ENCODE results near the gene RAE1. TPM values are rescaled to one million over a fixed set of nuclear protein-coding genes. Genes with fewer than 3 reads are reported as not detected.

Gene RAE1
- total RNA-seq, 2 donors from 2014 or later: 43.6 to 86.0 TPM

- DNase-seq (ENCODE audit: low spot score): no peak
- H3K4me3 Mint-ChIP-seq: no peak overlapping the region
- H3K36me3 Mint-ChIP-seq: no peaks in the 10 kb centered on the region
- H3K27me3 Mint-ChIP-seq: no peaks in the 10 kb centered on the region
- no peak overlapping the region for H3K27ac Mint-ChIP-seq
- peaks cover 25 to 30% of the 10 kb centered on the region in 2 donors for H3K4me1 Mint-ChIP-seq (ENCODE audit: low read depth in 2 of 2)
- no peaks in the 10 kb centered on the region for H3K9me3 Mint-ChIP-seq
- ATAC-seq: no peak
Observed at GRCh38 chr20:57408536-57409233, 57.6 kb downstream of the RAE1 start.

GRCh38 chr20:57409316-57409671 is 58.2 kb downstream of the RAE1 start:
- H3K4me1 Mint-ChIP-seq (ENCODE audit: low read depth in 2 of 2): peaks cover 25 to 30% of the 10 kb centered on the region in 2 donors
- H3K9me3 Mint-ChIP-seq: no peaks in the 10 kb centered on the region
- DNase-seq (ENCODE audit: low spot score) (no peak), ATAC-seq (no peak)
- H3K27ac Mint-ChIP-seq: no peak overlapping the region
- no peaks in the 10 kb centered on the region for H3K36me3 Mint-ChIP-seq
- no peaks in the 10 kb centered on the region for H3K27me3 Mint-ChIP-seq
- no peak overlapping the region for H3K4me3 Mint-ChIP-seq

- no peak overlapping the region for H3K27ac Mint-ChIP-seq
- no peak overlapping the region for H3K4me3 Mint-ChIP-seq
Observed at GRCh38 chr20:57409672-57410397, 58.8 kb downstream of the RAE1 start.

GRCh38 chr20:57410398-57410920 is 59.4 kb downstream of the RAE1 start:
- DNase-seq (ENCODE audit: low spot score): no peak
- ATAC-seq: no peak
- peaks cover 25 to 26% of the 10 kb centered on the region in 2 donors for H3K4me1 Mint-ChIP-seq (ENCODE audit: low read depth in 2 of 2)
- no peaks in the 10 kb centered on the region for H3K36me3 Mint-ChIP-seq
- no peaks in the 10 kb centered on the region for H3K27me3 Mint-ChIP-seq
- H3K4me3 Mint-ChIP-seq: no peak overlapping the region
- no peaks in the 10 kb centered on the region for H3K9me3 Mint-ChIP-seq
- H3K27ac Mint-ChIP-seq: no peak overlapping the region

More at GRCh38 chr20:57409672-57410397, 58.8 kb downstream of the RAE1 start:
- DNase-seq (ENCODE audit: low spot score): no peak
- no peak for ATAC-seq
- Mint-ChIP-seq H3K9me3 (no peaks in the 10 kb centered on the region), H3K4me1 (ENCODE audit: low read depth in 2 of 2) (peaks cover 25 to 30% of the 10 kb centered on the region in 2 donors), H3K36me3 (no peaks in the 10 kb centered on the region), H3K27me3 (no peaks in the 10 kb centered on the region)

GRCh38 chr20:57410924-57411323 is 59.9 kb downstream of the RAE1 start:
- no peak overlapping the region for H3K27ac Mint-ChIP-seq
- peaks cover 25 to 26% of the 10 kb centered on the region in 2 donors for H3K4me1 Mint-ChIP-seq (ENCODE audit: low read depth in 2 of 2)
- H3K4me3 Mint-ChIP-seq: no peak overlapping the region
- no peaks in the 10 kb centered on the region for H3K9me3 Mint-ChIP-seq
- DNase-seq (ENCODE audit: low spot score) (no peak), ATAC-seq (no peak)
- H3K36me3 Mint-ChIP-seq: no peaks in the 10 kb centered on the region
- H3K27me3 Mint-ChIP-seq: no peaks in the 10 kb centered on the region

GRCh38 chr20:57411406-57412283 is 60.6 kb downstream of the RAE1 start:
- Mint-ChIP-seq H3K27ac (no peak overlapping the region), H3K36me3 (no peaks in the 10 kb centered on the region), H3K9me3 (no peaks in the 10 kb centered on the region), H3K27me3 (no peaks in the 10 kb centered on the region), H3K4me1 (ENCODE audit: low read depth in 2 of 2) (peaks cover 25 to 26% of the 10 kb centered on the region in 2 donors), H3K4me3 (no peak overlapping the region)
- peak in 1 of 2 donors; percentile 2 for ATAC-seq
- no peak for DNase-seq (ENCODE audit: low spot score)

- Mint-ChIP-seq H3K4me1 (ENCODE audit: low read depth in 2 of 2) (peaks cover 20 to 26% of the 10 kb centered on the region in 2 donors), H3K36me3 (no peaks in the 10 kb centered on the region), H3K27me3 (no peaks in the 10 kb centered on the region), H3K9me3 (no peaks in the 10 kb centered on the region), H3K4me3 (no peak overlapping the region), H3K27ac (peak overlapping the region in 1 of 2 donors; percentile 27)
- ATAC-seq (peak; percentile 88 to 91), DNase-seq (ENCODE audit: low spot score) (peak; percentile 80)
Observed at GRCh38 chr20:57412347-57413029, 61.4 kb downstream of the RAE1 start.

GRCh38 chr20:57413986-57414385 is 62.9 kb downstream of the RAE1 start:
- no peak for DNase-seq (ENCODE audit: low spot score)
- ATAC-seq: no peak
- H3K9me3 Mint-ChIP-seq: no peaks in the 10 kb centered on the region
- no peak overlapping the region for H3K27ac Mint-ChIP-seq
- H3K36me3 Mint-ChIP-seq: no peaks in the 10 kb centered on the region
- H3K27me3 Mint-ChIP-seq: no peaks in the 10 kb centered on the region
- peaks cover 21 to 31% of the 10 kb centered on the region in 2 donors for H3K4me1 Mint-ChIP-seq (ENCODE audit: low read depth in 2 of 2)
- no peak overlapping the region for H3K4me3 Mint-ChIP-seq

GRCh38 chr20:57414867-57415592 is 64.0 kb downstream of the RAE1 start:
- no peak overlapping the region for H3K27ac Mint-ChIP-seq
- H3K27me3 Mint-ChIP-seq: no peaks in the 10 kb centered on the region
- no peaks in the 10 kb centered on the region for H3K36me3 Mint-ChIP-seq
- no peak overlapping the region for H3K4me3 Mint-ChIP-seq
- ATAC-seq (no peak), DNase-seq (ENCODE audit: low spot score) (no peak)
- no peaks in the 10 kb centered on the region for H3K9me3 Mint-ChIP-seq
- peaks cover 21 to 32% of the 10 kb centered on the region in 2 donors for H3K4me1 Mint-ChIP-seq (ENCODE audit: low read depth in 2 of 2)

GRCh38 chr20:57415771-57416170 is 64.7 kb downstream of the RAE1 start:
- ATAC-seq: no peak
- Mint-ChIP-seq H3K4me1 (ENCODE audit: low read depth in 2 of 2) (peaks cover 20 to 30% of the 10 kb centered on the region in 2 donors), H3K36me3 (no peaks in the 10 kb centered on the region), H3K27me3 (no peaks in the 10 kb centered on the region), H3K27ac (no peak overlapping the region), H3K9me3 (no peaks in the 10 kb centered on the region), H3K4me3 (no peak overlapping the region)
- DNase-seq (ENCODE audit: low spot score): no peak

GRCh38 chr20:57416296-57417022 is 65.4 kb downstream of the RAE1 start:
- DNase-seq (ENCODE audit: low spot score) (no peak), ATAC-seq (no peak)
- no peaks in the 10 kb centered on the region for H3K9me3 Mint-ChIP-seq
- H3K36me3 Mint-ChIP-seq: no peaks in the 10 kb centered on the region
- H3K4me1 Mint-ChIP-seq (ENCODE audit: low read depth in 2 of 2): peaks cover 15 to 24% of the 10 kb centered on the region in 2 donors
- no peak overlapping the region for H3K27ac Mint-ChIP-seq
- no peaks in the 10 kb centered on the region for H3K27me3 Mint-ChIP-seq
- H3K4me3 Mint-ChIP-seq: no peak overlapping the region

GRCh38 chr20:57417051-57417689 is 66.1 kb downstream of the RAE1 start:
- Mint-ChIP-seq H3K4me1 (ENCODE audit: low read depth in 2 of 2) (peaks cover 12 to 19% of the 10 kb centered on the region in 2 donors), H3K4me3 (no peak overlapping the region), H3K9me3 (no peaks in the 10 kb centered on the region), H3K27me3 (no peaks in the 10 kb centered on the region), H3K36me3 (no peaks in the 10 kb centered on the region), H3K27ac (no peak overlapping the region)
- ATAC-seq: no peak
- DNase-seq (ENCODE audit: low spot score): no peak

All from natural killer cell treated with Interleukin-12 subunit alpha and Interleukin-12 subunit beta and Interleukin-15 and Interleukin-18, amount 100 ng/mL, for 72 hours (primary cell).